GM18502 (cell line): ENCODE data around the gene TIMP2.
"Not testable (repeated sequence)": the region's sequence is repeated elsewhere in the genome, so short reads cannot be mapped to it uniquely, and the experiment has no call there.

Experiments used
- ATAC-seq: cut with Tn5 transposase; IDR thresholded peaks from one replicate; pipeline ENCODE4 v1.9.1; 2021; ENCODE audit warnings: mild to moderate bottlenecking; ENCODE audit not compliant: unreplicated experiment, poor library complexity

The TIMP2 gene

DNA sequence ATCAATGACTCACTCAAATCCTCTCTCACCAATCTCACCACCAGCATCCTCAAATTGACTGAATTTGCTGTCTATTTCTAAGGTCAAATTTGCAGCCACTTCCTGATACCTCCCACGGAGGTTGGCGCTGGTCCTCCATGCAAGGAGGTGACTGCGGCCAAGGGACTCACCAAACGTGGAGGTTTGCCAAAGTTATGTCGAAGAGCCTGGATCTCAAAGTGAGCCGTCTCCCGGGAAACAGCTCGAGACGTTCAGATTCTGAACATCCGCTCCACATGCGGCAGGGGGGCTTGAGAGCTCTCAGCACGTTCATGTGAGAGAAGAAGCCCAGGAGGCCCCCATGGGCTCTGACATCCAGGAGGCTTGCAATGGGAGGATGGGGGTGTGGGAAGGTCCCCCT, 31.9 kb upstream of the TIMP2 start:
- ATAC-seq, result no peak

DNA sequence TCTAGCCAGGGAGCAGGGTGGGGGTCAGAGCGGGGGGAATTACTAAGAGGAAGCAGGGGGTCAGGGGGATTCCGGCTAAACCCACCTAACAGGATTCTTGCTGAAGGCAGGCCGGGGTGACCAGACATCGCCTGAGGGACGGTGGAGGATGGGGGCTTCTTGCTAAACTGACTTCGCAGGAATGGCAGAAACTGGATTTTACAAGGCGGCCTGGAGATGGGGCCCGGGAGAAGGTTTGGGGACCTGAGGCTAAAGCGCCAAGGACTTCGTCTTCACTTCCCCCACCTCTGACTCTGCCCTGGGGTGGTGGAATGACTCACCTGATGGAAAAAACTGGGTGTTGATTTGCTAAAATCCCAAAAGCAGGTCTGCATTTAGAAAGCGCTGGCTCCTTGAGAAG, 31.1 kb upstream of the TIMP2 start:
- ATAC-seq, result no peak

DNA sequence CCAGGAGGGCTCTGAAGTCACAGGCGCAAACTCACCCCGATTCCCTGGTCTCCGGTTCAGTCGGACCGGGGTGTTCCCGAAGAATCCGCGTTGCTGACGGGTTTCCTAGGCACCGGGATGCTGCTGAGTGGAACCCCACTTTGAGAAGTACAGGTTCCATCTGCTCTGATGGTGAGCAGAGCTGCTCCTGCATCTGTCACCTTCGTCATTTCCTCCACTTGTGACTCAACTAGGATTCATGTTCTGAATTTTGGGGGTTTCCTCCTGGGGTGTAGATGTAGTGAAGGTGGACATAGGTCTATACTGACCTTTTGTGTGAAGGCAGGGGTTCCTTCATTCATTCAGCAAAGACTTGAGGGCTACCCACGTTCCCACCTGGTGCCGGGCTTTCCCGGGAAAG, 29.5 kb upstream of the TIMP2 start:
- ATAC-seq, result no peak

DNA sequence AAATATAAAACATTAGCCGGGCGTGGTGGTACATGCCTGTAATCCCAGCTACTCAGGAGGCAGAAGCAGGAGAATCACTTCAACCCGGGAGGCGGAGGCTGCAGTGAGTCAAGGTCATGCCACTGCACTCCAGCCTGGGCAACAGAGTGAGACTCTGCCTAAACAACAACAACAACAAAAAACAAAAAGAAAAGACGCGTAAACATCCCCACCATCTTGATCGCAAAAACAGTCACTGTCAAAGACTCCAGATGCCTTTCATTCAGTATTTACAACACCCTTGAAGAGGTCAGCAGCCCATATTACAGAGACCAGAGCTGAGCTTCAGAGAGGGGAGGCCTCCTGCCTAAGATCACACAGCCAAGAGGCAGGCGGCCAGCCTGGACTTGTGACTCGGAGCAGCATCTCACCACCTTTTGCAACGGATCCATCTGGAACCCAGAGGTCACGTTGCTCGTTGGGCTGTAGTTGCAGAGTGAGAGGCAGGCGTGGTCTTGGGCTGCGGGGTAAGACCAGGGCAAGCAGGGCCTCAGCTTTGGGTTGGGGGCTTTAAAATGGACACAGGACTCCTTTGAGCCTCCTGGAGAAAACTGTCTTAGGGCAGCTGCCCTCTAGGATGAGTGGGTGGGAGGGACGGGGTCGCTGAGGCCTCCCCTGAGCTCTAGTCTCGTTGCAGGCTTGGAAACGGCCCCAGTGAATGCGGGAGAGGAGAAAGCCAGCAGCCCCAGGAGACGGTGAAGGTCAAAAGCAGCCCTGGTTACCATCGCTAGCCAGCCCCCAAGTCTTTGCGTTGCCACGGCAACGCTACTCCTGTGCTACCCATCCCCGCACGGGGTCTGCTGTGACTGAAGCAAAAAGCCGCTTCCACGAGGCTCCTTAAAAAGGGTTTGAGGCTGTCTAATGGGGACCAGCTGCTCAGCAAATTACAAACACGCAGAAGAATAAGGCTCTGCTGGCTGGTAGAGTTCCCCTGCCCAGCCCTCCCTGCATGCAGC, 28.5 kb upstream of the TIMP2 start:
- no peak for ATAC-seq

DNA sequence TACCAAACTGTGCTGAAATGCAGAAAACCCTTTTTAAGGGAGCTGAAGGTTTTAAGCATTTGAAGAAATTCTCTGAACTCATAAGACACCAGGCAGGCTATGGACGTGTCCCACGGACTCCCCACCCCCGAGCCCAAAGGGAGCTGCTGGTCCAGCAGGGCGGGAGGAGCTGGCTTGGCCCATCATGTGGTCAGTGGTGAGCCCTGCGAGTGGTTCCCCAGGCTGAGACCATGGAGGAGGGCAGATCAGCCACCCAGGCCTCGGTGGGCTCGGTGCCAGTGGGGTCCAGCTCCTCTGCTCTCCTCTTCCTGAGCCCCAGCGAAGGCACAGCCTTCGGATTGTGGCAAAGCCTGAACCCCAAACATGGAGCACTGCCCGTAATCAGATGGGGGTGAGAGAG, 27.5 kb upstream of the TIMP2 start:
- ATAC-seq, result no peak

DNA sequence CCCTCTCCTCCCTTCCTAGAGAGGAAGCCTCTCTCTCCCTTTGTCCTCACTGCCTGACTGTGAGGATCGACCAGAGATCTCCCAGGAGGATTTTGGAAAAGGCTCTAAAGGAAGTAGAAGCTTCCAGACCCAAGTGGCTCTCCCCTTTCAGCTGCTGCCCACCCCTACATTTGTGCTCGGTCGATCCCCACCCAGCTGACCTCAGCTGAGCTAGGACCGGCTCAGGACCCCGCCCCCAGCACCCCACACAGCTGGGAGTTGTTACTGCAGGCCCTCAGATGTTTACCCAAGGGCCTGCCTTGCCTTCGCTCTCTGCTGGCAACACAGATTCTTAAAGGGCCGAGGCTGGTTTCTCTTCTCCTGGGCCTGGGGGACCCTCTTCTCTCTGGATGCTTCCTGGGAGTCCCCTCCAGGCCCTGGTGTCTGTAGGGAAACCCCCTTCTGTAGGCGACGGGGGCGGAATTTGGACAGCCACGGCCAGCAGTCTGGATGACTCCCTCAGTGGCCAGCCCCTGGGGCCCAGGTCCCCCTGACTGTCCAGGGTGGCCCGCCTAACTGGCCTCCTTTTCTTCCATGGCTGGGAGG, 26.9 kb upstream of the TIMP2 start:
- ATAC-seq, result no peak

DNA sequence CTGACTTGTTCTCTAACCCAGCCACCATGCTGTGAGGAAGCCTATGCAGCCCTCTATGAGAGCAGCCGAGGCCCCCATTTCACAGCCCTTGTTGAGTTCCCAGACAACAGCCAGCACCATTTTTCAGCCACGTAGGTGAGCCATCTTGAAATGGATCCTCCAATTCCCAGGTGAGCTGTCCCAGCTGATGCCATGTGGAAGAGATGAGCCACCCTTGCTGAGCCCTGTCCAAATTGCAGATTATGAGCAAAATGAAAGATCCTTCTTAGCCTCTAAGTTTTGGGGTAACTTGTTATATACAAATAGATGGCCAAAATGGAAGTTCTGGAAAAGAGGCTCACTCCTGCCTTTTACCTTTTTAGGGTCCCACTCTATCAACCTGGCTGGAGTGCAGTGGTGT, 25.7 kb upstream of the TIMP2 start:
- no peak for ATAC-seq

DNA sequence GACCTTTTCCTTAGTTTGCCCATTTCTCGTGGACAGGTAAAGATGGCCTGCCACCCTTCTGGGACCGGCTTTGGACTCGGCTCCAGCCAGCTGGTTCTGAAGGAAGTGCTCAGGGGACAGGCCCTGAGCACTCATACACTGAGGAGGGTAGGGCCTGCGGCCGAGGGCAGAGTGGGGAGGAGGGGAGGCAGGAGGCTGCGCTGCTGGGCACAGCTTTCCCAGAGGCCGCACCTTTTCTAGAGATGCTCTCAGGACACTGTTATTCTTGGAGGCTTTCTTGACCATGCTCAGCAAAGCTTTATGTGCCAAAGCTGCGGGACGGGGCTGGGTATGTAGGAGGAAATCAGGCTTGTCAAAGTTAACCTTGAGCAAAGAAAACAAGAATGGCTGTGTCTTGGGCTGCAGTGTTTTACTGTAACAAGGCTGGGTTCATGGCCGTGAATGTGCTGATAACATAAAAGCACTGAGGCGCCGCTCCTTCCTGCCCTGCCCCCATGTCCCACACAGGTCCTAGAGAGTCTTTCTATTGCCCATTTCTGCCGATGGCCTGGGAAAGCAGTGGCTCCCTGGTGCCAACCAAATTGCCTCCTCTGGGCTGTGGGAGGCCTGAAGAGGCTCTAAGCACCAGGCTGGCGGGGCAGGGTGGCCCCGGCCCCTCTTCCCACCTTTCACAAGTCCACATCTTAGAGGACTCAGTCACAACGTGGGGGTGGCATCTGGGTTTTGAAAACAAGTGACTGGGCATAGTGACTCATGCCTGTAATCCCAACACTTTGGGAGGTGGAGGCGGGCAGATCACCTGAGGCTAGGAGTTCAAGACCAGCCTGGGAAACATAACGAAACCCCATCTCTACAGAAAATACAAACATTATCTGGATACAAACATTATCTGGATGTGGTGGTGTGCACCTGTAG, 22.3 kb upstream of the TIMP2 start:
- no peak for ATAC-seq

DNA sequence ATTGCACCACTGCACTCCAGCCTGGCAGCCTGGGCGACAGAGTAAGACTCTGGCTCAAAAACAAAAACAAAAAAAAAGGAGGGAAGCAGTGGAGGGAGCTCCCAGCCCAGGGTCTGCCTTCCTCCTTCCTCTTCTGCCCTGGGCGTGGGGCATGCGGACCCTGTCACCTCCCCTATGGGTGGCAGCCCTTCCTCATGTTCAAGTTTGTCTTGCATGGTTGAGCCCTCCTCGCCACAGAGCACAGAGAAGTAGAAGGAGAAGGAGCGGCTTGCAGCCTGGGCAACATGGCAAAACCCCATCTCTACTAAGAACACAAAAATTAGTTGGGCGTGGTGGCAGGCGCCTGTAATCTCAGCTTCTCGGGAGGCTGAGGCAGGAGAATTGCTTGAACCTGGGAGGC, 21.4 kb upstream of the TIMP2 start:
- no peak for ATAC-seq

DNA sequence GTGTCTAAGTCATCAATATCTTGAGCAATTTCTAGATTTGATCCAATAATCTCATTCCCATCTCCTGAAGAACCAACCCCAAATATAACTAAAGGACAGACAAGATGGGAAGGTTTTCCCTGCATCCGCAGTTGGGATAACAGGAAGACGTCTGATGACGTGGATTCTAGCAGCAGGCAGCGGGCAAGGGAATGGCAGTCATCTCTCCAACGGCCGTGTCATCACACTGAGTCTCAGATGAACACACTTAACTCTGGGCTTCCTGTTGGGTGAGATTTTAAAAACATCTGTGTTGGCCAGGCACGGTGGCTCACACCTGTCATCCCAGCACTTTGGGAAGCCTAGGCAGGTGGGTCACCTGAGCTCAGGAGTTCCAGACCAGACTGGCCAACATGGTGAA, 20.9 kb upstream of the TIMP2 start:
- no peak for ATAC-seq

DNA sequence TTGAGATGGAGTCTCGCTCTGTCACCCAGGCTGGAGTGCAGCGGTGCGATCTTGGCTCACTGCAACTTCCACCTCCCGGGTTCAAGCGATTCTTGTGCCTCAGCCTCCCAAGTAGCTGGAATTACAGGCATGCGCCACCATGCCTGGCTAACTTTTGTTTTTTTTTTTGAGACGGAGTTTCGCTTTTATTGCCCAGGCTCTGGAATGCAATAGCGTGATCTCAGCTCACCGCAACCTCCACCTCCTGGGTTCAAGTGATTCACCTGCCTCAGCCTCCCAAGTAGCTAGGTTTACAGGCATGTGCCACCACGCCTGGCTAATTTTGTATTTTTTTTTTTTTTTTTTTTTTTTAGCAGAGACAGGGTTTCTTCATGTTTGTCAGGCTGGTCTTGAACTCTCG, 20.3 kb upstream of the TIMP2 start:
- ATAC-seq, result not testable (repeated sequence)

DNA sequence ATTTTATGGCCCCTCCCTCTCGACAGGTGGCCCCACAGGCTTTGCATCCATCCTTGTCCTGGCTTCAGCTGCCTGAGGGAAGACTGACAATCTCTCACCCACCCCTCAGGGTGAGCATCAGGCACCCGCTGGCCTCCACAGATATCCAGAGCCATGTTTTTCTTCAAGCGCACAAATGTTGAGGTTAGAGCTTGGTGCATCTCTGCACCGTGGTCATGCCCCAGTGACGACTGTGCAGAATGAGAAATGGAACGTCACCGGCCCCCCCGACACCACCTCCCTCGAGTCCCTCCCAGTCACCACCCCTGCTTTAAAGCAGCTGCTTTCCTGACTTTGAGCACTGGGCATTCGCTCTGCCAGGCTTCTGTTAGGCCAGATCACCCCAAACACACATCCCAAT, 19.8 kb upstream of the TIMP2 start:
- no peak for ATAC-seq

DNA sequence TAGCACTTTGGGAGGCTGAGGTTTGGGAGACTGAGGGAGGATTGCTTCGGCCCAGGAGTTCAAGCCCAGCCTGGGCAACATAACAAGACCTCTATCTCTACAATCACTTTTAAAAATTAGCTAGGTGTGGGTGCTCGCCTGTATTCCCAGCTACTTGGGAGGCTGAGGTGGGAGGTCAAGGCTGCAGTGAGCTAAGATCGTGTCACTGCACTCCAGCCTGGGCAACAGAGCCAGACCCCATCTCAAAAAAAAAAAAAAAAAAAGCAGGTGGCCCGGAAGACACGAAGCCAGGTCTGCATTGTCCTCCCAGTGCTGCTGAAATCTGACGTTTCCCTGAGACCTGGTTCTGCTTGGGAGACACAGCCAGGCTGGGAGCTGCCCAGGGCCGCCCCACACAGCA, 18.8 kb upstream of the TIMP2 start:
- no peak for ATAC-seq

DNA sequence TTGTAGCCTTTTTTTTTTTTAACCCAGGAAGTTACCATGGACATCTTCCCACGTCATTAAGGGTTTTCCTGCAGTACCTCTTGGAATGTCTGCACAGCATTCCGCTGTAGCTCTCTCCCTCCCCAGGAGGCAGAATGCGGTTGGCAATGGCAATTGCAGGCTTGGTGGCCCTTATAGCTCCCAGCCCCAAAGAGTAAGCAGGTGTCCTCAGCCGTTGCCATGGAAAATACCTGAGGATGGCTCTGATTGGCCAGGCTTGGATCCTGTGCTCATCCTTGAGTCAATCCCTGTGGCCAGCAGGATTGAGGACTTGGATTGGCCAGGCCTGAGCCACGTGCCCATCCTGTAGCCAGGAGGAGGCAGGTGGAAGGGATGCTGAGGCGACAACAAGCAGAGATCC, 15.5 kb upstream of the TIMP2 start:
- ATAC-seq, result no peak

DNA sequence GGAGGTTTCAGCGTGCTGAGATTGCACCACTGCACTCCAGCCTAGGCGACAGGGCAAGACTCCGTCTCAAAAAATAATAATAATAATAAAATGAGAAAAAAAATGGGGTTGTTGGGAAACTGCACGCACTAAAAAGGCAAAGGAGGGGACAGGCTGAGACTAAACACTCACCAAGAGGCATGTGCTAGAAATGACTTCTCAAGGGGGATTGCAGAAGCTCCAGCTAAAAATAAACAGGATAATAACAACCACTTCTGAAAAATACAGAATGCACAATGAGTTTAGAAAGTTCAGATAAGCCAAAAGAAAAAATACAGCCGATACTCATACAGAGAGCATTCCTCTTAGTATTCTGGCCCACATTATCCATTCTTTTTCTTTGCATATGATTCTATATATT, 15.1 kb upstream of the TIMP2 start:
- ATAC-seq, result no peak

DNA sequence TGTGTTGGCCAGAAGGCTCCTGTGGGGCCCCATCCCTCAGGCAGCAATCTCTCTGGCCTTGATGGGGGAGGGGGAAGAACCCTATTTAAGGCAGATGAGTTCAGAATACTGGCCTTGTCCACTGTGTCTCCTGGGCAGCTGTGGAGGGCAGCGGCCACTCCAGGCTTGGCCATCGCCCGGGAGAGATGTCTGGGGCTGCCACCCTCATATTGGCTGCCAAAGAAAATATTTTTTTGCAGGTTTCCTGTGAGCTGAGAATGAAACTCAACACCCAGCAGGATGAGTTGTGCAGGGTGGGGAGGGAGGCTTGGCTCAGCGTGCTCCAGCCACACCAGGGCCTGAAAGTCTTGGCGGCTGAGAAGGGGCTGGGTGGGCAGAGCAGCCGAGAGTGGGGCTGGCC, 14.4 kb upstream of the TIMP2 start:
- no peak for ATAC-seq

DNA sequence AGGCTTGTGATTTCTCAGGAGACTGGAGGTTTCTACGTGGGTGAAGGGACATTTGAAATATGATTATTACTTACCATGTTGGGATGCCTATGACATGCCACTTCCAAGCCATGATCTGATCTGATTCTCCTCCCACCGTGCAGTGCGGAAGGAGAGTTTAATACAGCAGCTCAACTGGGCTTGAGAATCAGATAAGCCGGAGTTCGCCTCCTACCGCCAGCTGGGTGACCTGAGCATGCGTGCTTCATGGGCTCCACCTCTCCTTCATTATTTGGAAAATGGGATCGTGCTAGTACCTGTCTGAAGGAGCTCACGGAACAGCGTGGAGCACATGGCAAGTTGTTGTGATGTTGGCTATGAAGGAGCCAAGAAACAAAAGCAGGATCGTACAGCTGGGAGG, 12.4 kb upstream of the TIMP2 start:
- ATAC-seq, result no peak

DNA sequence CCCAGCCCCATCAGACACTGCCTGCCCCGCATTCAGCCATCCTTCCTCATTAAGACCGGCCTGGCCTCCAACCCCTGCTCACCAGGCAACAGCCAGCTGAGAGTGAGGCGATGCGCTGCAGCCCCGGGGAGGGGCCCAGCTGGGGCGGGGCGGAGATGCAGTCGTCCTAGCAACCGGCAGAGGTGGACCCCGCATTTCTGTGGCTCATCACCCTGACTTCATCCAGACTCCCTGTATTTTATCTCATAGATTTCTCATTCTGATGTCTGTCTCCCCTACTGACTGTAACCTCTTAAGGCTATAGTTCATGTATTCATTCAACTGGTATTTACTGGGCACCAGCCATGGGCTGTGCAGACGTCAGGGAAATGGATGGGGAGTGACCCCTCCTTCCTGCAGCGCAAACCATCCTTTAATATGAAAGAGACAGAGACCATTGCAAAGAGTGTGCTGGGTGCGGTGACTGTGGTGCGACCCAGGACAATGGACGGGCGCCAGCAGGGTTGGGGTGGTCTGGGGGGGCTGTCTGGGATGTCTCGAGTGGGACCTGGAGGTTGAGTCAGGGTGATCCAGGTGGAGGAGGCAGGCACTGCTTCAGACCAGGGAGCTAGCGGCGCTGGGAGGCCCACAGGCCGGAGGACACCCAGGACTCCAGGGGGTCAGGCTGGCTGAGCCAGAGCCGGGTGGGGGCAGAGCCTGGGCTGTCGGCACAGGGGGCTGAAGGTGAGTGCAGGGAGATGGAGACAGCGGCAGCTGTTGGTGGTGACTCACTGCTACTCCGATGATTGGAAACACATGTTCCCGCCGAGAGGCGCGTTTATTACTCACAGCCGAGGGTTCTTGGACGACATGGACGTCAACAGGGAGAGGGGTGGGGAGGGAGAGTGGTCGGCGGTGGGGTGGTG, 10.5 kb upstream of the TIMP2 start:
- no peak for ATAC-seq

DNA sequence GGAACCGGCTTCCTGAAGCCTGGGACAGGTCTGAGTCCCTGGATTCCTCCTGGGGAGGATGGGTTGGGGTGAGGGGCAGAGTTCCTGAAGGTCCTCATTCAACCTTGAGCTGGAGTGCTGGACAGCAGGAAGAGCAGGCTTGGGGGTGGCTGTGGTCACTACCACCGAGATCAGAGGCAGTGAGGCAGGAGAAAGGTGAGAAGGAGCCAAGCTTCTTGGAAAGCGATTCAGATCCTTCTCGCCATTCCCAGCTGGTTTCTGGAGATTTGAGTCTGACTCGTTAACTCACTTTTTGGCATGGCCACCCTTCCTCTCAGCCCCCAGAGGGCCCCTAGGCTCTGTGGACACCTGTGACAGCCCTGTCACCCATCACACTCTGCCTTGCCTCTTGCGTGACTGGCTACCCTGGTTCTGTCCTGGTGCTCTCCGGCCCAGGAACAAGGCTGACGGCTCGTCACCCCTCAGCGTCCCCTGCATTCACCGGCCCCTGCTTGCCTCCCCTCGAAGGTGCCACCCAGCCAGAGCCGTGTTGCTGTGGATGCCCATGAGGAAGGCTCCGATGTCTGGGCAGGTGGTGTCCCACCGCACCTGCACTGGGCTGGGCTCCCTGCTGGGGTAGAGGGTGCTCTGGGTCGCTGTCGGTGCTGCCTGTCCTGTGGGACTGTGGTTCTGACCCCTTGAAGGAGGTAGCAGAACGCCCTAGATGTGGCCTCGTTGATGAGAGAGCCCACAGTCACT, 9.7 kb upstream of the TIMP2 start:
- no peak for ATAC-seq
